ENCODE measurements around the gene ABHD17C. TPM values are rescaled to one million over a fixed set of nuclear protein-coding genes. Genes with fewer than 3 reads are reported as not detected.

ABHD17C gene
- total RNA-seq, 4 donors from 2014 or later: 14.9 to 74.6 (median 37.8) TPM

DNA sequence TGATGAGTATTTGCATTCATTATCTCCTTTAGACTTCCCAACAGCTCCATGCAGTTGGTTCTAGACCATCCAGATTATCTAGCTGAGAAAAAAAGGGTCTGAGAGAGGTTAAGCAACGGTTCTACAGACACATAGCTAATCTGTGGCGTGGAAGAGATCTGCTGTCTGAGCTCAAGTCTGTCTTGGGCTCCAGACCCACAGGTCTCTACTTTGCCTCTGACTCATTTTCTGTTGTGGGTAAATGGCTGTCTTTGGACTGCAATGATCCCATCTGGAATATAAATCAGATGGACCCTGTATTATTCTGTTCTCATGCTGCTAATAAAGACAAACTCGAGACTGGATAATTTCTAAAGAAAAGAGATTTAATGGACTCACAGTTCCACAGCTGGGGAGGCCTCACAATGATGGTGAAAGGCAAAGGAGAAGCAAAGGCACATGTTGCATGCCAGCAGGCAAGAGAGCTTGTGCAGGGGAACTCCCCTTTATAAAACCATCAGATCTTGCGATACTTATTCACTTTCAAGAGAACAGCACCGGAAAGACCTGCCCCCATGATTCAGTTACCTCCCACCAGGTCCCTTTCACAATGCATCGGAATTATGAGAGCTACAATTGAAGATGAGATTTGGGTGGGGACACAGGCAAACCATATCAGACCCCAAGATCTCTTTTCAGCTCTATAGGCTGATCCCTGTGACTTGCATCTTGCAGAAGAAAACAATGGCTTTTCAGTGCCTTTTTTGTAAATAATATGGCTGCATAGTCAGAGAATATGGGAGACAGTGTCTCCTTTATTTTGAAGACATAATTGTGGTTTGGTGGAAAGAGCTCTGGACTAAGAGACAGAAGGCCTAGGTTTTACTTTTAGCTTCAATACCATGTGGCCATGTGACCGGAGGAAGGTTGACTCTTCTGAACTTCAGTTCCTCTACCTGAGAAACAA lies 108.7 kb downstream of the ABHD17C start:
- TF ChIP-seq POLR2A (IDR thresholded peaks at IDR 0.05): no peak
- TF ChIP-seq, protein P1, sequence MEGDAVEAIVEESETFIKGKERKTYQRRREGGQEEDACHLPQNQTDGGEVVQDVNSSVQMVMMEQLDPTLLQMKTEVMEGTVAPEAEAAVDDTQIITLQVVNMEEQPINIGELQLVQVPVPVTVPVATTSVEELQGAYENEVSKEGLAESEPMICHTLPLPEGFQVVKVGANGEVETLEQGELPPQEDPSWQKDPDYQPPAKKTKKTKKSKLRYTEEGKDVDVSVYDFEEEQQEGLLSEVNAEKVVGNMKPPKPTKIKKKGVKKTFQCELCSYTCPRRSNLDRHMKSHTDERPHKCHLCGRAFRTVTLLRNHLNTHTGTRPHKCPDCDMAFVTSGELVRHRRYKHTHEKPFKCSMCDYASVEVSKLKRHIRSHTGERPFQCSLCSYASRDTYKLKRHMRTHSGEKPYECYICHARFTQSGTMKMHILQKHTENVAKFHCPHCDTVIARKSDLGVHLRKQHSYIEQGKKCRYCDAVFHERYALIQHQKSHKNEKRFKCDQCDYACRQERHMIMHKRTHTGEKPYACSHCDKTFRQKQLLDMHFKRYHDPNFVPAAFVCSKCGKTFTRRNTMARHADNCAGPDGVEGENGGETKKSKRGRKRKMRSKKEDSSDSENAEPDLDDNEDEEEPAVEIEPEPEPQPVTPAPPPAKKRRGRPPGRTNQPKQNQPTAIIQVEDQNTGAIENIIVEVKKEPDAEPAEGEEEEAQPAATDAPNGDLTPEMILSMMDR (IDR thresholded peaks at IDR 0.05): no peak
- Histone ChIP-seq H3K4me3 (no peak overlapping the region), H3K36me3 (no peaks in the 10 kb centered on the region), H3K9me3 (no peaks in the 10 kb centered on the region), H3K27ac (no peak overlapping the region), H3K4me1 (no peaks in the 10 kb centered on the region), H3K27me3 (no peaks in the 10 kb centered on the region)
- DNase-seq: no peak

DNA sequence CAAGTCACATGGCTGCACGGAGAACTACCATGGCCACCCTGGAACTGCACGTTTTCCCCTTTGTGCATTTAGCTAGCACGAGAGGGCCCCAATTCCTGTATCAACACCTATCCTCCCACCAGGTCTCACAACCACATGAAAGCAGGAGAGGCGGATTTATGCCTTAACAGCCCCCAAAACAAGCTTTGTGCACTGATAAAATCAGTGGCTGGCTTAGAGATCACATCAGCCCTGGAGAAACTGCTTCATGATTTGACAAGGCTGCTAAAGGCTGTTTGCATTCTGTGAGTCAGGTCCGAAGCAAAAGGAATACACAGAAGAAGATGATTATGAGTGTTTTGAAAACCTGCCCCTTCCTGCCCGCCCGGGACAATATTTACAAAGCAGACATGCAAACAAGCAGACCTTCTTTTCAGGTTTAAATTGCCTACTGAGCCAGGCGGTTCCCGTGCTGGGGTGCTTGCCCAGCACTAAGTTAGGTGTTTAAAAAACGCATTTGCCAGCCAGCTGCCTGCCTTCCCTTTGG lies 109.9 kb downstream of the ABHD17C start:
- H3K27me3 ChIP-seq: no peaks in the 10 kb centered on the region
- H3K9me3 ChIP-seq: no peaks in the 10 kb centered on the region
- no peak for TF ChIP-seq POLR2A (IDR thresholded peaks at IDR 0.05)
- TF ChIP-seq, protein P1 (IDR thresholded peaks at IDR 0.05): no peak
- no peaks in the 10 kb centered on the region for H3K36me3 ChIP-seq
- H3K27ac ChIP-seq: no peak overlapping the region
- DNase-seq: no peak
- no peak overlapping the region for H3K4me3 ChIP-seq
- H3K4me1 ChIP-seq: no peaks in the 10 kb centered on the region

Small RNA genes within 50 kb of the gene (small RNA-seq; reads per million reads assigned to genes)
- gene RNU6-380P: 0 reads per million in 2 donors

Other genes with a start within 250 kb of the ABHD17C start
- gene CEMIP, start 84.1 kb downstream of the ABHD17C start, total RNA-seq: under 1 TPM in 3 of 4 donors, not detected in 1; 0.27 to 0.83 (median 0.57) TPM